ENCODE measurements around the gene ITGAD.

DNA sequence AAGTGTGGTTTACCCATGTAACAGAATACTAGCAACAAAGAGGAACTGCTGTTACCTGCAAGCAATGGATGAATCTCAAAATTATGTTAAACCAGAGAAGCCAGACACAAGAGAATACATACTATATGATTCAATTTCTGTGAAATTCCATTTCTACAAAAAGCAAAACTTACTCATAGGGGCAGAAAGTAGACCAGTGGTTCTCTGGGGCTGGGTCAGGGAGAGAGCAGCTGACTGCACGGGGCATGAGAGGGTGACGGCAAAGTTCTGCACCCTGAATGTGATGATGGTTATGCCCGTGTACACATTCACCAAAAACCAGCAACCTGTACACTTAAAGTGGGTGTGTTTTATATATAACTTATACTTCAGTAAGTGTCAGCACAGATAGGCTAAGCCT, 46.4 kb downstream of the ITGAD start:
- TF ChIP-seq CTCF (IDR thresholded peaks at IDR 0.05; ENCODE audit: low read depth, low read length) (no peak), EZH2phosphoT487 (IDR thresholded peaks at IDR 0.05; ENCODE audit: low read depth) (no peak)

Measured in OCI-LY3 (cell line).